H9 (cell line): ENCODE measurements around the gene PHF21A. TPM values are rescaled to one million over a fixed set of nuclear protein-coding genes. Genes with fewer than 3 reads are reported as not detected.

Source experiments
- DNase-seq: peaks from one replicate; pipeline ENCODE4 v3.0.0-alpha.2; 2017
- H2AFZ ChIP-seq: one replicate; pipeline ENCODE4 v1.6.1; 2013; ENCODE audit warnings: mild to moderate bottlenecking, low read length, control low read depth, moderate library complexity
- H2AK5ac ChIP-seq: 2 replicates; pipeline ENCODE4 v1.6.1; 2013; ENCODE audit warnings: low read length, control low read depth, mixed read lengths; ENCODE audit not compliant: insufficient read length
- H2BK120ac ChIP-seq: one replicate; pipeline ENCODE4 v1.6.1; 2013; ENCODE audit warnings: low read depth, mild to moderate bottlenecking, low read length, control low read depth, inconsistent platforms; ENCODE audit not compliant: poor library complexity, severe bottlenecking
- H2BK12ac ChIP-seq: 2 replicates; pipeline ENCODE4 v1.6.1; 2013; ENCODE audit warnings: low read length, control low read depth, mixed read lengths, low read depth; ENCODE audit not compliant: insufficient read length
- H2BK15ac ChIP-seq: 2 replicates; pipeline ENCODE4 v1.6.1; 2013; ENCODE audit warnings: low read depth, low read length, control low read depth
- H2BK20ac ChIP-seq: one replicate; pipeline ENCODE4 v1.6.1; 2013; ENCODE audit warnings: low read depth, mild to moderate bottlenecking, low read length, control low read depth, inconsistent platforms; ENCODE audit not compliant: poor library complexity, severe bottlenecking
- H2BK5ac ChIP-seq: 2 replicates; pipeline ENCODE4 v1.6.1; 2013; ENCODE audit warnings: low read length, control low read depth, mixed read lengths; ENCODE audit not compliant: insufficient read length
- H3K14ac ChIP-seq: 2 replicates; pipeline ENCODE4 v1.6.1; 2013; ENCODE audit warnings: low read length, control low read depth; ENCODE audit not compliant: insufficient read depth
- H3K18ac ChIP-seq: 2 replicates; pipeline ENCODE4 v1.6.1; 2013; ENCODE audit warnings: low read depth, mild to moderate bottlenecking, mixed read lengths, low read length, control low read depth; ENCODE audit not compliant: insufficient read length
- H3K23ac ChIP-seq: 2 replicates; pipeline ENCODE4 v1.6.1; 2013; ENCODE audit warnings: low read length, control low read depth, mixed read lengths, low read depth; ENCODE audit not compliant: insufficient read length
- H3K23me2 ChIP-seq: 2 replicates; pipeline ENCODE4 v1.6.1; 2013; ENCODE audit warnings: low read depth, mild to moderate bottlenecking, mixed read lengths, low read length, control low read depth; ENCODE audit not compliant: insufficient read length, poor library complexity, severe bottlenecking
- H3K27ac ChIP-seq: 2 replicates; pipeline ENCODE4 v1.5.1; 2013; ENCODE audit warnings: low read length, control low read depth, mixed read lengths, low read depth; ENCODE audit not compliant: insufficient read length
- H3K27me3 ChIP-seq: 2 replicates; pipeline ENCODE4 v1.6.1; 2013; ENCODE audit warnings: low read length, control low read depth, inconsistent platforms; ENCODE audit not compliant: insufficient read depth
- H3K4ac ChIP-seq: 2 replicates; pipeline ENCODE4 v1.6.1; 2013; ENCODE audit warnings: low read depth, mild to moderate bottlenecking, control low read depth, inconsistent platforms, low read length, moderate library complexity
- H3K4me1 ChIP-seq: 2 replicates; pipeline ENCODE4 v1.6.1; 2013; ENCODE audit warnings: low read length, control low read depth, inconsistent platforms; ENCODE audit not compliant: insufficient read depth
- H3K4me2 ChIP-seq: 2 replicates; pipeline ENCODE4 v1.6.1; 2013; ENCODE audit warnings: low read length, control low read depth, mixed read lengths; ENCODE audit not compliant: insufficient read length, insufficient read depth
- H3K56ac ChIP-seq: 2 replicates; pipeline ENCODE4 v1.6.1; 2013; ENCODE audit warnings: low read depth, mild to moderate bottlenecking, mixed read lengths, low read length, control low read depth; ENCODE audit not compliant: insufficient read length
- H3K79me1 ChIP-seq: 2 replicates; pipeline ENCODE4 v1.6.1; 2013; ENCODE audit warnings: low read depth, mild to moderate bottlenecking, moderate library complexity, low read length, control low read depth, inconsistent platforms; ENCODE audit not compliant: insufficient read depth, poor library complexity, severe bottlenecking
- H3K79me2 ChIP-seq: 2 replicates; pipeline ENCODE4 v1.6.1; 2013; ENCODE audit warnings: low read length, control low read depth, inconsistent platforms; ENCODE audit not compliant: insufficient read depth
- H3K9ac ChIP-seq: 2 replicates; pipeline ENCODE4 v1.6.1; 2013; ENCODE audit warnings: low read length, control low read depth, mixed read lengths; ENCODE audit not compliant: insufficient read length; ENCODE audit errors: extremely low read depth
- H3K9me3 ChIP-seq: one replicate; pipeline ENCODE4 v1.6.1; 2013; ENCODE audit warnings: low read depth, low read length, inconsistent platforms; ENCODE audit not compliant: control insufficient read depth
- H3T11ph ChIP-seq: one replicate; pipeline ENCODE4 v1.6.1; 2013; ENCODE audit warnings: mild to moderate bottlenecking, low read length, control low read depth, inconsistent platforms
- H4K20me1 ChIP-seq: one replicate; pipeline ENCODE4 v1.6.1; 2013; ENCODE audit not compliant: control insufficient read depth, insufficient read length, insufficient read depth
- H4K5ac ChIP-seq: 2 replicates; pipeline ENCODE4 v1.6.1; 2013; ENCODE audit warnings: low read depth, mild to moderate bottlenecking, mixed read lengths, low read length, control low read depth; ENCODE audit not compliant: insufficient read length
- H4K8ac ChIP-seq: replicated peaks from 2 replicates; pipeline ENCODE4 v1.6.1; 2013; ENCODE audit warnings: low read length, control low read depth, mixed read lengths, low read depth; ENCODE audit not compliant: insufficient read length
- H4K91ac ChIP-seq: 2 replicates; pipeline ENCODE4 v1.6.1; 2013; ENCODE audit warnings: low read depth, mild to moderate bottlenecking, moderate library complexity, mixed read lengths, low read length, control low read depth; ENCODE audit not compliant: insufficient read length
- H3K27ac Mint-ChIP-seq, 3 experiments: 2 replicates in 2 of 3; 3 replicates in 1 of 3; pipeline ENCODE4 v1.8.0; 2020 to 2021; ENCODE audit warnings: mixed read lengths in 3 of 3, mild to moderate bottlenecking in 1 of 3, moderate library complexity in 1 of 3
- H3K27me3 Mint-ChIP-seq: 2 replicates; pipeline ENCODE4 v1.8.0; 2021; ENCODE audit warnings: low read depth, mild to moderate bottlenecking, moderate library complexity, mixed read lengths
- H3K36me3 Mint-ChIP-seq, 3 experiments: 2 replicates in 2 of 3; 3 replicates in 1 of 3; pipeline ENCODE4 v1.8.0; 2020 to 2021; ENCODE audit warnings: low read depth in 3 of 3, mixed read lengths in 3 of 3; ENCODE audit not compliant: insufficient read depth in 1 of 3
- H3K4me1 Mint-ChIP-seq, 2 experiments: 2 replicates each; pipeline ENCODE4 v1.8.0; 2020; ENCODE audit warnings: mixed read lengths in 2 of 2
- H3K4me3 Mint-ChIP-seq, 2 experiments: 2 replicates in 1 of 2; 3 replicates in 1 of 2; pipeline ENCODE4 v1.8.0; 2020 to 2021; ENCODE audit warnings: mild to moderate bottlenecking in 2 of 2, mixed read lengths in 2 of 2, moderate library complexity in 1 of 2
- H3K9me3 Mint-ChIP-seq, 2 experiments: 2 replicates in 1 of 2; 3 replicates in 1 of 2; pipeline ENCODE4 v1.8.0; 2020; ENCODE audit warnings: mild to moderate bottlenecking in 2 of 2, mixed read lengths in 2 of 2, moderate library complexity in 1 of 2
- WGBS: extraction: QIAGEN DNeasy Blood & Tissue Kit; methylation state at CpG from one replicate; pipeline ENCODE4 v1.1.7; 2013; ENCODE audit warnings: missing lambda C conversion rate, low lambda C conversion rate, mixed read lengths; ENCODE audit not compliant: insufficient read length; ENCODE audit errors: extremely low coverage; 5-methylcytosine and 5-hydroxymethylcytosine counted together
- total RNA-seq: library from RNA; stranded (reverse); gene quantifications from 2 replicates; pipeline ENCODE4 v1.2.1, GENCODE V29; 2021
- TF ChIP-seq, protein P1 (sequence below): fragments of 200-600 bp; sonication (generic); conservative IDR thresholded peaks from 3 replicates; pipeline ENCODE4 v1.8.0; 2021; ENCODE audit warnings: antibody characterized with exemption, mild to moderate bottlenecking

Gene PHF21A
- total RNA-seq, 1 experiment from 2014 or later, result 33.8 TPM

DNA sequence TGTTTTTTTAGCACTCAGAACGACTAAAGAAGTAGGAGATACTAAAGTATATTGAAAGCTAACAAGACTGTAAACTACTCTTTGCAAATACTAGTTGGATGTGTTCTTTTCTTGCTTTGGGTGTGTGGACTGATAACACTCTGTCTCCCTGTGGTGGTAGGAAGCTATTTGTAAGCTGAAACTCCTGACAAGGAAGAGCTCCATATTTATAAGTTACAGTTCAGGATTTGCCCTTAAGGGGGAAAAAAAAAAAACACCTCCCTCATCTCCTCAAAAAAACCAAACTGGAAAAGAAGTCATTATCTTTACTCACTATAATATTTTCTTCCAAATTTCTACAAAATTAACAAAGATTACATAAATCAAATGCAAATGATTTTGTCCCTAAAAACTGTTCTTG is 103.9 kb downstream of the PHF21A start:
- no peak overlapping the region for H2AK5ac ChIP-seq
- no peak overlapping the region for H3T11ph ChIP-seq
- H4K91ac ChIP-seq, result no peak overlapping the region
- Mint-ChIP-seq H3K27me3 (no peaks in the 10 kb centered on the region), H3K4me3 (no peak overlapping the region), H3K9me3 (peaks cover 5 to 7% of the 10 kb centered on the region in 2 experiments; a peak in 4 of 5 replicates), H3K36me3 (peaks cover 5 to 12% (median 8%) of the 10 kb centered on the region in 3 experiments), H3K27ac (peak overlapping the region; percentile 39 to 91 (median 51); a peak in 5 of 7 replicates), H3K4me1 (peaks cover 10 to 13% of the 10 kb centered on the region in 2 experiments)
- H2BK12ac ChIP-seq, result no peak overlapping the region
- H3K27me3 ChIP-seq, result no peaks in the 10 kb centered on the region
- no peaks in the 10 kb centered on the region for H3K4me1 ChIP-seq
- no peak overlapping the region for H4K8ac ChIP-seq
- H3K18ac ChIP-seq, result no peak overlapping the region
- no peak overlapping the region for H2BK120ac ChIP-seq
- no peak overlapping the region for H3K23ac ChIP-seq
- WGBS, result no CpG with 5 or more reads among the region's 1 CpG
- TF ChIP-seq, protein P1, sequence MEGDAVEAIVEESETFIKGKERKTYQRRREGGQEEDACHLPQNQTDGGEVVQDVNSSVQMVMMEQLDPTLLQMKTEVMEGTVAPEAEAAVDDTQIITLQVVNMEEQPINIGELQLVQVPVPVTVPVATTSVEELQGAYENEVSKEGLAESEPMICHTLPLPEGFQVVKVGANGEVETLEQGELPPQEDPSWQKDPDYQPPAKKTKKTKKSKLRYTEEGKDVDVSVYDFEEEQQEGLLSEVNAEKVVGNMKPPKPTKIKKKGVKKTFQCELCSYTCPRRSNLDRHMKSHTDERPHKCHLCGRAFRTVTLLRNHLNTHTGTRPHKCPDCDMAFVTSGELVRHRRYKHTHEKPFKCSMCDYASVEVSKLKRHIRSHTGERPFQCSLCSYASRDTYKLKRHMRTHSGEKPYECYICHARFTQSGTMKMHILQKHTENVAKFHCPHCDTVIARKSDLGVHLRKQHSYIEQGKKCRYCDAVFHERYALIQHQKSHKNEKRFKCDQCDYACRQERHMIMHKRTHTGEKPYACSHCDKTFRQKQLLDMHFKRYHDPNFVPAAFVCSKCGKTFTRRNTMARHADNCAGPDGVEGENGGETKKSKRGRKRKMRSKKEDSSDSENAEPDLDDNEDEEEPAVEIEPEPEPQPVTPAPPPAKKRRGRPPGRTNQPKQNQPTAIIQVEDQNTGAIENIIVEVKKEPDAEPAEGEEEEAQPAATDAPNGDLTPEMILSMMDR, result 0 out of 3 replicates have a peak, but pooled peaks have one; percentile 14
- no peak overlapping the region for H3K14ac ChIP-seq
- no peak overlapping the region for H3K56ac ChIP-seq
- no peak overlapping the region for H3K27ac ChIP-seq
- H3K79me1 ChIP-seq, result no peaks in the 10 kb centered on the region
- H2BK20ac ChIP-seq, result no peak overlapping the region
- H3K79me2 ChIP-seq, result no peaks in the 10 kb centered on the region
- no peaks in the 10 kb centered on the region for H3K23me2 ChIP-seq
- no peak overlapping the region for H4K5ac ChIP-seq
- H3K4ac ChIP-seq, result no peak overlapping the region
- no peak overlapping the region for H3K4me2 ChIP-seq
- H3K9ac ChIP-seq, result peak overlapping the region; percentile 19
- no peak overlapping the region for H2AFZ ChIP-seq
- H2BK5ac ChIP-seq, result no peak overlapping the region
- DNase-seq, result no peak
- no peaks in the 10 kb centered on the region for H4K20me1 ChIP-seq
- H3K9me3 ChIP-seq, result no peaks in the 10 kb centered on the region
- no peak overlapping the region for H2BK15ac ChIP-seq
